Skeletal muscle satellite cell (primary cell): ENCODE results near the gene LTK.
"Not testable (repeated sequence)": the region's sequence is repeated elsewhere in the genome, so short reads cannot be mapped to it uniquely, and the experiment has no call there.

Experiments
- H3K27me3 ChIP-seq: 2 replicates; pipeline ENCODE4 v1.7.0; 2013; ENCODE audit warnings: low read length; ENCODE audit not compliant: control insufficient read depth, insufficient read depth
- H3K36me3 ChIP-seq: 2 replicates; pipeline ENCODE4 v1.7.0; 2013; ENCODE audit warnings: mild to moderate bottlenecking, control low read depth, low read length; ENCODE audit not compliant: insufficient read depth
- H3K4me1 ChIP-seq: 2 replicates; pipeline ENCODE4 v1.7.0; 2013; ENCODE audit warnings: low read length; ENCODE audit not compliant: control insufficient read depth, insufficient read depth
- H3K4me2 ChIP-seq: 2 replicates; pipeline ENCODE4 v1.7.0; 2013; ENCODE audit warnings: mild to moderate bottlenecking, low read length
- H3K4me3 ChIP-seq: 2 replicates; pipeline ENCODE4 v1.7.0; 2013; ENCODE audit warnings: low read length
- H3K9ac ChIP-seq: 2 replicates; pipeline ENCODE4 v1.7.0; 2013; ENCODE audit warnings: mild to moderate bottlenecking, low read depth, low read length, moderate library complexity
- H3K9me3 ChIP-seq: replicated peaks from 2 replicates; pipeline ENCODE4 v1.7.0; 2013; ENCODE audit warnings: mild to moderate bottlenecking, control low read depth, low read length

The LTK gene

GRCh38 chr15:41483519-41483918, 30.1 kb downstream of the LTK start:
- H3K36me3 ChIP-seq, result peaks cover 41% of the 10 kb centered on the region
- H3K4me3 ChIP-seq, result no peak overlapping the region
- H3K9ac ChIP-seq, result no peak overlapping the region
- no peaks in the 10 kb centered on the region for H3K9me3 ChIP-seq
- H3K4me1 ChIP-seq, result no peaks in the 10 kb centered on the region
- H3K4me2 ChIP-seq, result no peak overlapping the region
- H3K27me3 ChIP-seq, result no peaks in the 10 kb centered on the region

DNA sequence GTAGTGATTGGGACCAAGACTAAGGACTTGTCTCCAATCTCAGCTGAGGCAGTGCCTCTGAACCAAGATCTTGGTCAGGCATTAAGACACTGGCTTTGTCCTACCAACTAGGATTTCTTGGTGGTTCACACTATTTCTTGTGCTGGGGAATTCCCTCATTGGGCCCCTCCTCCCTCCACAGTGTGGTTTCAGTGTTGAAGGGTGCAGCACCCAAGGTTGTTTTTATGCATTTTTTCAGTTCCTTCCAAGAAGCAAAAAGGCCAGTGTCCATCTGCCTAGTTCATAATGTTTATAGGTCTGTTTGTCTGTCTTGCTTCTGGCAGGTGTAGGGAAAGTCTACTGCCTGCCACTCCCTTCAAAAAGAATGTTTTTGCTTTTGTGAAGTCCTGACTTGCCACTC, 30.5 kb downstream of the LTK start:
- H3K27me3 ChIP-seq, result no peaks in the 10 kb centered on the region
- H3K36me3 ChIP-seq, result peaks cover 44% of the 10 kb centered on the region
- H3K4me2 ChIP-seq, result no peak overlapping the region
- no peaks in the 10 kb centered on the region for H3K9me3 ChIP-seq
- H3K4me1 ChIP-seq, result no peaks in the 10 kb centered on the region
- no peak overlapping the region for H3K4me3 ChIP-seq
- no peak overlapping the region for H3K9ac ChIP-seq

DNA sequence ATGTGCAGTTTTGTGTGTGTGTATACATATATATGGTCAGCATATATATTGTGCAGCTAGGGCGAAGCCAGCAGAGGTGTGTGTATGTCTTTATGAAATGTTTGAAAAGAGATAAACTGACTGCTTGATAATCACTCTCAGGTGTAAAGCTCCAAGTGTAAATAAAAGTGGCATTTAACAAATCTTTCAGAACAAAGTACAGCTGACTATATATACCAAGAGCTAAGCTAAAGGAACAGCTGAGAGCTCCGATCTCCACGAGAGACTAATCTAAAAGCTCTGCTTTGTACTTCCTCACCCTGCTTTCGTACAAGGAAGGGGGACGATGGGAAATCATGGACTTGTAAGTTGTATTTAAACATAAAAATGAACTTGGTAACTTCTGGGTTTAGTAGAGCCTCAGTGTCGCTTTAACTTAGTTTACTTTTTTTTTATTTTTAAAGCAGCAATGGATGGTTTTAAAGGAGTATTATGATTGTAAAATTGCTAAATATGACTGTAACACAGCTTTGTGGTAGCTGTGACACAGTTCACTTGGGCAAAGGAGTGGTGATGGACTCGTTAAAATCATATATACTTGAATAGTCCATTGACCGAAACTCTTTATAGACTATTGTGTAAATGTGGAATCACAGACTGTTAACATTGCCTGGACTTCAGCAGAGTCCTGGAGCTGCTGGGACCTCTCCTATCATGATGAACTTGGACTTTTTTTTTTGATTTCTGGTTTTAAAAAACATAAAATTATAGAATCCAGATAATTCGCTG, 31.3 kb downstream of the LTK start:
- Histone ChIP-seq H3K36me3 (peaks cover 49% of the 10 kb centered on the region), H3K4me3 (no peak overlapping the region), H3K9ac (no peak overlapping the region), H3K27me3 (no peaks in the 10 kb centered on the region), H3K4me2 (no peak overlapping the region), H3K9me3 (no peaks in the 10 kb centered on the region), H3K4me1 (peaks cover 3% of the 10 kb centered on the region)

- no peaks in the 10 kb centered on the region for H3K27me3 ChIP-seq
- peaks cover 7% of the 10 kb centered on the region for H3K4me1 ChIP-seq
- H3K4me3 ChIP-seq, result no peak overlapping the region
- no peak overlapping the region for H3K4me2 ChIP-seq
- H3K36me3 ChIP-seq, result peaks cover 65% of the 10 kb centered on the region
- H3K9me3 ChIP-seq, result no peaks in the 10 kb centered on the region
- H3K9ac ChIP-seq, result no peak overlapping the region
Measured at GRCh38 chr15:41480396-41481140, 33.1 kb downstream of the LTK start.

GRCh38 chr15:41476416-41477048, 37.1 kb downstream of the LTK start:
- Histone ChIP-seq H3K9me3 (no peaks in the 10 kb centered on the region), H3K4me3 (no peak overlapping the region), H3K36me3 (peaks cover 71% of the 10 kb centered on the region), H3K27me3 (no peaks in the 10 kb centered on the region), H3K4me2 (no peak overlapping the region), H3K9ac (no peak overlapping the region), H3K4me1 (peaks cover 7% of the 10 kb centered on the region)

- H3K4me1 ChIP-seq, result peaks cover 7% of the 10 kb centered on the region
- no peak overlapping the region for H3K9ac ChIP-seq
- no peaks in the 10 kb centered on the region for H3K9me3 ChIP-seq
- H3K4me3 ChIP-seq, result no peak overlapping the region
- H3K36me3 ChIP-seq, result peaks cover 70% of the 10 kb centered on the region
- H3K27me3 ChIP-seq, result no peaks in the 10 kb centered on the region
- H3K4me2 ChIP-seq, result no peak overlapping the region
Measured at GRCh38 chr15:41474941-41475340, 38.7 kb downstream of the LTK start.

DNA sequence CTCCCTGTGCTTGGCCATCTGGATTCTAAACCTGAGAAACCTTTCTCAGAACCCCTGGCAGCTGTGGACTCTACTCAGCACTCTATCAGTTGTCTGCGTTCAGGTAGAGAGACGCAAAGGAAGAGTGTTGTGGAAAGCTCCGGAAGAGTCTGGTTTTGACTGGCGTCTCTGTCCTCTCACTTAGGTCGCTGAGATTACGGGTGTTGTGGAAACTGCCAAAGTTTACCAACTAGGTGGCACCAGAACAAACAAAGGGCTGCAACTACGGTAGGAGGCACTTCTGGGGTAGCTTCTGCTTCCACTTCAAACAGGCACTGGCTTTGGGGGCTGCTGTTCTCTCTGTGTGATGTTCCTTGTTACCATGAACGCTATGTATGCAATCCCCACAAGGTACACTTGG, 39.2 kb downstream of the LTK start:
- Histone ChIP-seq H3K4me1 (peaks cover 7% of the 10 kb centered on the region), H3K4me3 (no peak overlapping the region), H3K4me2 (no peak overlapping the region), H3K36me3 (peaks cover 71% of the 10 kb centered on the region), H3K9ac (no peak overlapping the region), H3K27me3 (no peaks in the 10 kb centered on the region), H3K9me3 (no peaks in the 10 kb centered on the region)

DNA sequence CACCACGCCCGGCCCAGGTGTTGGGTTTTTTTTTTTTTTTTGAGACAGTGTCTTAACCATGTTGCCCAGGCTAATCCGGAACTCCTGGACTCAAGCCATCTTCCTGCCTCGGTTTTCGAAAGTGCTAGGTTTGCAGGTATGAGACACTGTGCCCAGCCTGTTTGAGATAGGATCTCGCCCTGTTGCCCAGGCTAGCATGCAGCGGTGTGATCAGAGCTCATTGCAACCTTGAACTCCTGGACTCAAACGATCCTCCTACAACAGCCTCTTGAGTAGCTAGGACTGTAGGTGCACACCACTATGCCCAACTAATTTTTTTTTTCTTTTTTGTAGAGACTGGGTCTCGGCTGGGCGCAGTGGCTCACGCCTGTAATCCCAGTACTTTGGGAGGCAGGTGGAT, 40.2 kb downstream of the LTK start:
- Histone ChIP-seq H3K4me1 (peaks cover 7% of the 10 kb centered on the region), H3K4me3 (no peak overlapping the region), H3K36me3 (peaks cover 61% of the 10 kb centered on the region), H3K9ac (no peak overlapping the region), H3K4me2 (no peak overlapping the region), H3K9me3 (no peaks in the 10 kb centered on the region), H3K27me3 (no peaks in the 10 kb centered on the region)

- H3K4me3 ChIP-seq, H3K4me2 ChIP-seq, H3K27me3 ChIP-seq, H3K9me3 ChIP-seq, H3K9ac ChIP-seq, H3K4me1 ChIP-seq: not testable (repeated sequence)
- peaks cover 50% of the 10 kb centered on the region for H3K36me3 ChIP-seq
Measured at GRCh38 chr15:41469644-41470043, 44.0 kb downstream of the LTK start.

GRCh38 chr15:41466711-41467110, 46.9 kb downstream of the LTK start:
- no peak overlapping the region for H3K4me3 ChIP-seq
- H3K9ac ChIP-seq, result no peak overlapping the region
- no peaks in the 10 kb centered on the region for H3K27me3 ChIP-seq
- H3K4me1 ChIP-seq, result no peaks in the 10 kb centered on the region
- H3K9me3 ChIP-seq, result no peaks in the 10 kb centered on the region
- H3K36me3 ChIP-seq, result peaks cover 51% of the 10 kb centered on the region
- H3K4me2 ChIP-seq, result no peak overlapping the region

GRCh38 chr15:41465822-41466421, 47.7 kb downstream of the LTK start:
- no peaks in the 10 kb centered on the region for H3K27me3 ChIP-seq
- H3K9me3 ChIP-seq, result no peaks in the 10 kb centered on the region
- H3K9ac ChIP-seq, result no peak overlapping the region
- H3K4me1 ChIP-seq, result no peaks in the 10 kb centered on the region
- H3K4me2 ChIP-seq, result no peak overlapping the region
- H3K4me3 ChIP-seq, result no peak overlapping the region
- peaks cover 44% of the 10 kb centered on the region for H3K36me3 ChIP-seq
